ENCODE data around the gene FNDC11. TPM values are rescaled to one million over a fixed set of nuclear protein-coding genes. Genes with fewer than 3 reads are reported as not detected.

FNDC11 gene
- total and polyA plus RNA-seq, 2 of the 13 experiments (the other 11 are each of a cell fraction or from before 2014, with no cell fraction given): 0.07 TPM; not detected in 1

DNA sequence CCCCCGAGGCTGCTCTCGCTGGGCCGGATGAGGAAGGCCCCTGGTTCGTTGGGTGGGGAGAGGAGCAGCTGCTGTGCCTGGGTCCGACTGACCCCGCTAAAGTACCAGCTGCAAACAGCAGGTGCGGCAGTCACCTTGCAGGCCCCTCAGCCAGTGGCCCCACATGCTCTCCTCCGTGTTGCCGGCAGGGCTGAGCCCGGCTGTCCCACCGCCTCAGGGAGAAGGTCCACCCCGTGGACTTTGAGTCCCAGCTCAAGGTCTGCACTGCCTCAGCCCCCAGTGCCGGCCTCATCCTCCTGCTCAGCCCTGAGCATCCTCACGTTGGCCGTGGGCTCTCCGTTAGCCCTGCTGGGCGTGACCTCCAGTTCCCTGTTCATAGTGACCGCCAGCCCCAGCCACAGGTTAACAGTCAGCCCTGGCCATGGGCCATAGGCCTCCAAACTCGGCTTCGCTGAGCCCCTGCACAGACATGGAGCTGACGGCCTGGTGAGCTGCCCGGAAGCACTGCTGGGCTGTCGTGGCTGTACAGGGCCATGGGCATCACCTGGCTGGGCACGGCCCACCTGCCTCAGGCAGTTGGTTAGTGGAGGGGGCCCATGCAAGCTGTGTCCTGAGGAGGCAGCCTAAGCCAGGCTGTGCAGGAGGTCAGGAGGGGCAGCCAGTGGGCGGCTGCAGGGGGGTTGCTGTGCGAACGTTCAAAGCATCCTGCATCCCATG lies 9.6 kb upstream of the FNDC11 start (continued):
- no peak for TF ChIP-seq ZNF235 (CRISPR knock-in tag; IDR thresholded peaks at IDR 0.05; ENCODE audit: borderline replicate concordance)
- TF ChIP-seq, protein P1, sequence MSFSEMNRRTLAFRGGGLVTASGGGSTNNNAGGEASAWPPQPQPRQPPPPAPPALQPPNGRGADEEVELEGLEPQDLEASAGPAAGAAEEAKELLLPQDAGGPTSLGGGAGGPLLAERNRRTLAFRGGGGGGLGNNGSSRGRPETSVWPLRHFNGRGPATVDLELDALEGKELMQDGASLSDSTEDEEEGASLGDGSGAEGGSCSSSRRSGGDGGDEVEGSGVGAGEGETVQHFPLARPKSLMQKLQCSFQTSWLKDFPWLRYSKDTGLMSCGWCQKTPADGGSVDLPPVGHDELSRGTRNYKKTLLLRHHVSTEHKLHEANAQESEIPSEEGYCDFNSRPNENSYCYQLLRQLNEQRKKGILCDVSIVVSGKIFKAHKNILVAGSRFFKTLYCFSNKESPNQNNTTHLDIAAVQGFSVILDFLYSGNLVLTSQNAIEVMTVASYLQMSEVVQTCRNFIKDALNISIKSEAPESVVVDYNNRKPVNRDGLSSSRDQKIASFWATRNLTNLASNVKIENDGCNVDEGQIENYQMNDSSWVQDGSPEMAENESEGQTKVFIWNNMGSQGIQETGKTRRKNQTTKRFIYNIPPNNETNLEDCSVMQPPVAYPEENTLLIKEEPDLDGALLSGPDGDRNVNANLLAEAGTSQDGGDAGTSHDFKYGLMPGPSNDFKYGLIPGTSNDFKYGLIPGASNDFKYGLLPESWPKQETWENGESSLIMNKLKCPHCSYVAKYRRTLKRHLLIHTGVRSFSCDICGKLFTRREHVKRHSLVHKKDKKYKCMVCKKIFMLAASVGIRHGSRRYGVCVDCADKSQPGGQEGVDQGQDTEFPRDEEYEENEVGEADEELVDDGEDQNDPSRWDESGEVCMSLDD (CRISPR knock-in tag; IDR thresholded peaks at IDR 0.05; ENCODE audit: borderline replicate concordance): no peak
- TF ChIP-seq POLR2AphosphoS2 (IDR thresholded peaks at IDR 0.05; ENCODE audit: low read depth, low read length): no peak
- TF ChIP-seq HOXA7 (CRISPR knock-in tag; IDR thresholded peaks at IDR 0.05): no peak
- no peak for TF ChIP-seq MED13 (CRISPR knock-in tag; IDR thresholded peaks at IDR 0.05)
- TF ChIP-seq, protein P2, sequence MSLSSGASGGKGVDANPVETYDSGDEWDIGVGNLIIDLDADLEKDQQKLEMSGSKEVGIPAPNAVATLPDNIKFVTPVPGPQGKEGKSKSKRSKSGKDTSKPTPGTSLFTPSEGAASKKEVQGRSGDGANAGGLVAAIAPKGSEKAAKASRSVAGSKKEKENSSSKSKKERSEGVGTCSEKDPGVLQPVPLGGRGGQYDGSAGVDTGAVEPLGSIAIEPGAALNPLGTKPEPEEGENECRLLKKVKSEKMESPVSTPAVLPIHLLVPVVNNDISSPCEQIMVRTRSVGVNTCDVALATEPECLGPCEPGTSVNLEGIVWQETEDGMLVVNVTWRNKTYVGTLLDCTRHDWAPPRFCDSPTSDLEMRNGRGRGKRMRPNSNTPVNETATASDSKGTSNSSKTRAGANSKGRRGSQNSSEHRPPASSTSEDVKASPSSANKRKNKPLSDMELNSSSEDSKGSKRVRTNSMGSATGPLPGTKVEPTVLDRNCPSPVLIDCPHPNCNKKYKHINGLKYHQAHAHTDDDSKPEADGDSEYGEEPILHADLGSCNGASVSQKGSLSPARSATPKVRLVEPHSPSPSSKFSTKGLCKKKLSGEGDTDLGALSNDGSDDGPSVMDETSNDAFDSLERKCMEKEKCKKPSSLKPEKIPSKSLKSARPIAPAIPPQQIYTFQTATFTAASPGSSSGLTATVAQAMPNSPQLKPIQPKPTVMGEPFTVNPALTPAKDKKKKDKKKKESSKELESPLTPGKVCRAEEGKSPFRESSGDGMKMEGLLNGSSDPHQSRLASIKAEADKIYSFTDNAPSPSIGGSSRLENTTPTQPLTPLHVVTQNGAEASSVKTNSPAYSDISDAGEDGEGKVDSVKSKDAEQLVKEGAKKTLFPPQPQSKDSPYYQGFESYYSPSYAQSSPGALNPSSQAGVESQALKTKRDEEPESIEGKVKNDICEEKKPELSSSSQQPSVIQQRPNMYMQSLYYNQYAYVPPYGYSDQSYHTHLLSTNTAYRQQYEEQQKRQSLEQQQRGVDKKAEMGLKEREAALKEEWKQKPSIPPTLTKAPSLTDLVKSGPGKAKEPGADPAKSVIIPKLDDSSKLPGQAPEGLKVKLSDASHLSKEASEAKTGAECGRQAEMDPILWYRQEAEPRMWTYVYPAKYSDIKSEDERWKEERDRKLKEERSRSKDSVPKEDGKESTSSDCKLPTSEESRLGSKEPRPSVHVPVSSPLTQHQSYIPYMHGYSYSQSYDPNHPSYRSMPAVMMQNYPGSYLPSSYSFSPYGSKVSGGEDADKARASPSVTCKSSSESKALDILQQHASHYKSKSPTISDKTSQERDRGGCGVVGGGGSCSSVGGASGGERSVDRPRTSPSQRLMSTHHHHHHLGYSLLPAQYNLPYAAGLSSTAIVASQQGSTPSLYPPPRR (CRISPR knock-in tag; IDR thresholded peaks at IDR 0.05; ENCODE audit: borderline replicate concordance): peak; percentile 63; the same call in 1 of the 2 replicates
- no peak; the same call in 1 of the 2 replicates for TF ChIP-seq ZMYM4 (CRISPR knock-in tag; IDR thresholded peaks at IDR 0.05)
- TF ChIP-seq ZNF605 (CRISPR knock-in tag; IDR thresholded peaks at IDR 0.05): no peak
- TF ChIP-seq HOXD1 (CRISPR knock-in tag; IDR thresholded peaks at IDR 0.05): no peak
- no peak for TF ChIP-seq ZFP1 (CRISPR knock-in tag; IDR thresholded peaks at IDR 0.05)
- TF ChIP-seq KDM5A (IDR thresholded peaks at IDR 0.05; ENCODE audit: borderline replicate concordance, low read length): no peak
- no peak for TF ChIP-seq ZNF552 (CRISPR knock-in tag; IDR thresholded peaks at IDR 0.05; ENCODE audit: borderline replicate concordance)
- TF ChIP-seq, protein P3, sequence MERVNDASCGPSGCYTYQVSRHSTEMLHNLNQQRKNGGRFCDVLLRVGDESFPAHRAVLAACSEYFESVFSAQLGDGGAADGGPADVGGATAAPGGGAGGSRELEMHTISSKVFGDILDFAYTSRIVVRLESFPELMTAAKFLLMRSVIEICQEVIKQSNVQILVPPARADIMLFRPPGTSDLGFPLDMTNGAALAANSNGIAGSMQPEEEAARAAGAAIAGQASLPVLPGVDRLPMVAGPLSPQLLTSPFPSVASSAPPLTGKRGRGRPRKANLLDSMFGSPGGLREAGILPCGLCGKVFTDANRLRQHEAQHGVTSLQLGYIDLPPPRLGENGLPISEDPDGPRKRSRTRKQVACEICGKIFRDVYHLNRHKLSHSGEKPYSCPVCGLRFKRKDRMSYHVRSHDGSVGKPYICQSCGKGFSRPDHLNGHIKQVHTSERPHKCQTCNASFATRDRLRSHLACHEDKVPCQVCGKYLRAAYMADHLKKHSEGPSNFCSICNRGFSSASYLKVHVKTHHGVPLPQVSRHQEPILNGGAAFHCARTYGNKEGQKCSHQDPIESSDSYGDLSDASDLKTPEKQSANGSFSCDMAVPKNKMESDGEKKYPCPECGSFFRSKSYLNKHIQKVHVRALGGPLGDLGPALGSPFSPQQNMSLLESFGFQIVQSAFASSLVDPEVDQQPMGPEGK (CRISPR knock-in tag; IDR thresholded peaks at IDR 0.05): peak; percentile 62
- TF ChIP-seq SAFB2 (CRISPR knock-in tag; IDR thresholded peaks at IDR 0.05; ENCODE audit: borderline replicate concordance, low read depth): peak; percentile 56; the same call in 1 of the 2 replicates
- TF ChIP-seq, protein P4, sequence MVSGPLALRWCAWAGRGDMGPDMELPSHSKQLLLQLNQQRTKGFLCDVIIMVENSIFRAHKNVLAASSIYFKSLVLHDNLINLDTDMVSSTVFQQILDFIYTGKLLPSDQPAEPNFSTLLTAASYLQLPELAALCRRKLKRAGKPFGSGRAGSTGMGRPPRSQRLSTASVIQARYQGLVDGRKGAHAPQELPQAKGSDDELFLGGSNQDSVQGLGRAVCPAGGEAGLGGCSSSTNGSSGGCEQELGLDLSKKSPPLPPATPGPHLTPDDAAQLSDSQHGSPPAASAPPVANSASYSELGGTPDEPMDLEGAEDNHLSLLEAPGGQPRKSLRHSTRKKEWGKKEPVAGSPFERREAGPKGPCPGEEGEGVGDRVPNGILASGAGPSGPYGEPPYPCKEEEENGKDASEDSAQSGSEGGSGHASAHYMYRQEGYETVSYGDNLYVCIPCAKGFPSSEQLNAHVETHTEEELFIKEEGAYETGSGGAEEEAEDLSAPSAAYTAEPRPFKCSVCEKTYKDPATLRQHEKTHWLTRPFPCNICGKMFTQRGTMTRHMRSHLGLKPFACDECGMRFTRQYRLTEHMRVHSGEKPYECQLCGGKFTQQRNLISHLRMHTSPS (CRISPR knock-in tag; IDR thresholded peaks at IDR 0.05; ENCODE audit: low read depth): no peak
- no peak for TF ChIP-seq KLF9 (CRISPR knock-in tag; IDR thresholded peaks at IDR 0.05; ENCODE audit: low read depth)
- no peak for TF ChIP-seq FOXP1 (IDR thresholded peaks at IDR 0.05)
- no peak for TF ChIP-seq FOXP1 (CRISPR knock-in tag; IDR thresholded peaks at IDR 0.05)
- no peak for TF ChIP-seq NR2F2 (IDR thresholded peaks at IDR 0.05; ENCODE audit: borderline replicate concordance, low read depth)

Data from HepG2 (cell line).